NCI-H1694 treated with DMSO at 0.1 percent for 48 hours (cell line): ENCODE data around the gene COL23A1.
"Not testable (repeated sequence)": the region's sequence is repeated elsewhere in the genome, so short reads cannot be mapped to it uniquely, and the experiment has no call there.

Source experiments
- DNase-seq: peaks from one replicate; lab custom pipeline; 2025; lab: John Stamatoyannopoulos, UW

COL23A1 gene

GRCh38 chr5:178376921-178377582 is 213.1 kb downstream of the COL23A1 start:
- no peak for DNase-seq

GRCh38 chr5:178375348-178375747 is 214.8 kb downstream of the COL23A1 start:
- DNase-seq: no peak

GRCh38 chr5:178373711-178374110 is 216.5 kb downstream of the COL23A1 start:
- DNase-seq: no peak

GRCh38 chr5:178372142-178372571 is 218.0 kb downstream of the COL23A1 start:
- no peak for DNase-seq

- DNase-seq: no peak
Observed at GRCh38 chr5:178371362-178372111, 218.7 kb downstream of the COL23A1 start.

GRCh38 chr5:178370102-178370501 is 220.1 kb downstream of the COL23A1 start:
- DNase-seq: no peak

GRCh38 chr5:178369469-178369868 is 220.7 kb downstream of the COL23A1 start:
- DNase-seq: not testable (repeated sequence)

- DNase-seq: no peak
Observed at GRCh38 chr5:178368716-178369300, 221.4 kb downstream of the COL23A1 start.

GRCh38 chr5:178368274-178368673 is 221.9 kb downstream of the COL23A1 start:
- DNase-seq: no peak

GRCh38 chr5:178367736-178368120 is 222.5 kb downstream of the COL23A1 start:
- DNase-seq: no peak

GRCh38 chr5:178366998-178367735 is 223.0 kb downstream of the COL23A1 start:
- no peak for DNase-seq

GRCh38 chr5:178365501-178366440 is 224.4 kb downstream of the COL23A1 start:
- DNase-seq: no peak

GRCh38 chr5:178364326-178364675 is 225.9 kb downstream of the COL23A1 start:
- no peak for DNase-seq

- no peak for DNase-seq
Observed at GRCh38 chr5:178363501-178364325, 226.5 kb downstream of the COL23A1 start.

GRCh38 chr5:178361657-178362445 is 228.3 kb downstream of the COL23A1 start:
- DNase-seq: no peak

GRCh38 chr5:178360926-178361235 is 229.3 kb downstream of the COL23A1 start:
- DNase-seq: no peak

GRCh38 chr5:178360222-178360925 is 229.8 kb downstream of the COL23A1 start:
- no peak for DNase-seq

GRCh38 chr5:178359738-178360137 is 230.5 kb downstream of the COL23A1 start:
- no peak for DNase-seq

- DNase-seq: no peak
Observed at GRCh38 chr5:178357678-178358077, 232.5 kb downstream of the COL23A1 start.
